ENCODE data around the gene NXPH2.
"Not testable (repeated sequence)": the region's sequence is repeated elsewhere in the genome, so short reads cannot be mapped to it uniquely, and the experiment has no call there.

Gene NXPH2

DNA sequence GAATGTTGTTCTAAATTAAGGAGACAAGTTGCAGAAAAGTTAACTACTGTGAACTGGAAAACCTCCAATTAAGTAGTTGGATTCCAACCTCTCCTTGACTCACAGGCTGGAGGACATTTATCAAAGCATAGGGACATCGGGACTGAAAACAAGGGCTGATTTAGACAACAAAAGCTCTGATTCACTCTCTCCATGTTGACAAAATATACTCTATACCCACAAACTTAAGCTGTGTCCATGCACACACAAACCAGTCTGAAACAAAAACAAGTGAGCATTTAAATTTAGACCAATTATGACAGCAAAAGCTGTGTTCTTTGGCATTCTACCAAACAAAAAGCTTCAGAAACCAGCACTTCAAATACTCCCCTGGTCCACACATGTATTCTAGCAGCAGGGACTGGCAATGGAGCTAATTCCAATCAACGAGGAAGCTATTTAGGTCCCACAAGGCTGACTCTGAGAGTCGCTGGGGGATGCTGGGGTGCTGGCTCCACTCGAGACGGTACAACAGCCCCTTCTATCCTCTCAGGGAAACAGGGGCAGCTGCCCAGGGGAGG lies 71.4 kb downstream of the NXPH2 start:
- no peak for FAIRE-seq

DNA sequence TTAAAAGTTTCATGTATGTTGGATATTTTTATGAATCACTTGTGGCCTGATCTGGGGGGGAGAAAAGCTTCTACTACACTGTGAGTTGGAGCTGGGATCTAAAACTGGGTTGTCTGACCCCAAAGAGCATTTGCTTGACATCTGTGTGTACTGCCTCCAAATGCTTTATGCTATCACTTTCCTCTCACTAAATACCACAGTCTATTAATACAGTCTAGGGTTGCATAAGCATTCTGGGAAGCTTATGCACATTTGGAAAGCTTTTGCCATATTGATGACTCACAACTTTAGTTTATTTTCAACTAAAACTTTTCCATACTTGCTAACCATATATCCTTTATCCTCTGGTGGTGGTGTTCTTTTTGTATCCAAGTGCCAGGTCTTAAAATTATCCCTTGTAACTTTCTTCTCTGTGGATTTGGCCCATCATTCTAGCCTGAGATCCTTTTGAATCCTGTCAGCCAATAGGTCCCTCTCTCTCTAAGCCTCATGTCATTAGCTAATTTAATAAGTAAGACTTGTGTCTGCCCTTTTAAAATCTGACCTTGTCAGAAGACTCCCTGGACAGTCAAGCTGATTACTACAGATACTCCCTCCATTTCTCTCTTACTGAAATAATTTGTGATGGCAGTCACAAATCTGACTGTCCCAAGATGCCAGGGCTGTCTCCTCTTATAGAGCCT lies 72.7 kb downstream of the NXPH2 start:
- FAIRE-seq = no peak

DNA sequence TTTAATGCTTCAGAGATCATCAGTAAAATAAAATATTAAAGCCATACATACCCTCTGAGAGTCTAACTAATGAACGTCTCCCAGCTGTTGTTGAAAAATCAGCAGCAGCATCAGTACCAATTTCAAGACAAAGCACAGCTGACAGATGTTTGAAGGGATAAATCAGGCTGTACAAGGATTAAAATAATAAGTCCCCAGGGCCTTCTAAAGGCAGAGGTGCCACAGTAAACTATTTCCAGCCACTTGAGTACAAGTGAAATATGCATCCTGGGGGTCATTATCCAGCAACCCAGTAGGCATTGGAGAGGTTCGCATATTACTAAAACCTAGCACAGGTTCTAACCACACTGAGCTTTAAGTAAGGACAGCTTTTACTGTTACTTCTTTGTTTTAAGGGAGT lies 76.9 kb downstream of the NXPH2 start:
- no peak for FAIRE-seq

DNA sequence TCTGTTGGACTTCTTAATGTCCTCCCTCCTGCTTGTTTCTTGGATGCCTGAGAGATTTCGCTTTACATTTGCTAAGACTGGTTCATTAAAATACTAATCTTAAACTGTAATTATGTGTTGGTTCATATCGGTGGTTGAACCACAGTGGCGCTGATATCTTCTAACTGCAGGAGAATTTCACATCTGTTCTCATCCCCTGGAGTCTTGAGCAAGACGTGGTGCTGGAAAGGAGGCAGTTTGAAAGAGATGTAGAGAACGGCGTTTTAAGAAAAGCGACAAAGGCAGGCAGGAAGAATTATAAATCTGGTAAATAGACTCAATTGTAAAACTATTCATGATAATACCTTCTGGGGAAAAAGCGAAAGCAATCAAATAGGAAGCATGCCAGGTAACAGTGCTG lies 79.5 kb downstream of the NXPH2 start:
- no peak for FAIRE-seq

DNA sequence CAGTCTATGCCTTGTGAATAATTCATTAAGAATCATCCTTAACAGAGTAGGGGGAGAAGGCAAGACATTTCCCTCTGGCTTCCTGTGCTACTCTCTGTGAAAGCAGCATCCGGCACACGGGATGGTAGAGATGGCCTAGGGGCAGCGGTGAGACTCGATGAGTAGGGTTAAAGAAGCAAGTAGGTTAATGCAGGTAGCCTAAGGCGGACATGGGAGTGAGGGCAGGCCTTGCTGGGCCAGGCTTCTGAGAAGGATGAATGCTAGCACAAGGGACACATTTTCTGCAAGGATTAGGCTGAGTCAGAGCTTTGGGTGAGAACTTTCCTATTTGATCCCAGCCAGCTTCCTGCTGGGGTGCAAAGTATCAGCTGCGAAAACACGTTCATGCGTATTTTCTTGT lies 80.8 kb downstream of the NXPH2 start:
- no peak for FAIRE-seq

DNA sequence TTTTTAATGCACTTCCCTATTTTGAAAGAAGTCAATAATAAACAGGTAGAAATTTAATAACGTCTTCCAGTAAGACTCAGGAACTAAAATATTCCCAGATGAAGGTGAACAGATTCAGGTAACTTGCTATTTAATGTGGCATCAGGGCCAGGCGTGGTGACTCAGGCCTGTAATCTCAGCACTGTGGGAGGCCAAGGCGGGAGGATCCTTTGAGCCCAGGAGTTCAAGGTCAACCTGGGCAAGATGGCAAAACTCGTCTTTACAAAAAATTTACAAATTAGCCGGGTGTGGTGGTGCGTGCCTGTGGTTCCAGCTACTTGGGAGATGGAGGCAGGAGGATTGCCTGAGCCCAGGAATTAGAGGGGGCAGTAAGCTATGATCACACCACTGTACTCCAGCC lies 81.8 kb downstream of the NXPH2 start:
- FAIRE-seq = no peak

DNA sequence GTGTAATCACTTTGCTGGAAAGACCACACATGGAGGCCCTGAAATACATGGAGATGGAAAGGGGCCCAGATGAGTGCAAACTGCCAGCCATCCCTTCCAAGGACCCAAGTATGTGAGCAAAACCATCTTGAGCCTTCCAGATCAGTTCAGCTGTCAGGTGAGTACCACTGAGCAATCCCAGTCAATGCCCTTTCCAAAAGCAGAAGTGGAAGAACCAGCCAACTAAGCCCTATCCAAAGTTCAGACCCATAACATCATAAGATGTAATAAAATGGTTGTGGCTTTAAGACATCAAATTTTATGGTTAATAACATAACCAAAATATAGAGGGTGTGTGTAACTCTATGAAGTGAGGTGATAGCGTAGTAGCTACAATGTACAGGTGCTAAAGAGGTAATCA lies 88.5 kb downstream of the NXPH2 start:
- no peak for FAIRE-seq

DNA sequence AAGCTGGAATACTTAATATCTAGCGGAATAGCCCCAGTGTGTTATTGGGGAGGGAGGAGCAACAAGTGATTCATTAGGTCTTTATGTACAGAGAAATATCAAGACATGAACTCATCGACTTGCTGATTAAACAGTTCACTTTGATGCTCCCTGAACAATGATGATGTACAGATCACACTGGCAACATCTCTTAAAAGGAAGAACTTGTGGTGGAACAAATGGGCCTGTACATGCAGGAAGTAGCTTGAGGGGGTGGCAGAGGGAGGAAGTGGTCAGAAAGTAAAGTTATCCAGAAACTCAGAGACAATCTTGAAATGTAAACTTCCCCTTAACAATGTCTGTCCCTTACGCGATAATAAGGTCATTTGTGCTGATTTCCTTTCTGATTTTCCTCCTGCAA lies 90.5 kb downstream of the NXPH2 start:
- FAIRE-seq = no peak

DNA sequence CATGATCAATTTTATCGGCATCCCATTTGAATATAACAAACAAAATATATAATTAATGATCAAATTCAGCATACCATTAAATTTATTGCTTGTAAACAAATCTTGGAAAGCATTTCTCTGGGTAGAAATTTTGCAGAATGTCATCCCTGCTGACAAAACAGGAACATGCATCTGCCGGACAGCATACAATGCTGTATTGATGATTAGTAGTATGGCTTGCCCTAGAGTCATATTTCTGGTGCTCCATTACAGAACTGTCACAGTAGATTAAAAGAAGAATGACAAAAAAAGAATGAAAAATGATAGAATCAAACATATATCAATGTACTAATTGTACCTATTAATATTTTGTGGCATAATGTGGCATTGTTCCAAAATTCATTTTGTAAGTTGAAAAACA lies 98.0 kb downstream of the NXPH2 start:
- no peak for FAIRE-seq

DNA sequence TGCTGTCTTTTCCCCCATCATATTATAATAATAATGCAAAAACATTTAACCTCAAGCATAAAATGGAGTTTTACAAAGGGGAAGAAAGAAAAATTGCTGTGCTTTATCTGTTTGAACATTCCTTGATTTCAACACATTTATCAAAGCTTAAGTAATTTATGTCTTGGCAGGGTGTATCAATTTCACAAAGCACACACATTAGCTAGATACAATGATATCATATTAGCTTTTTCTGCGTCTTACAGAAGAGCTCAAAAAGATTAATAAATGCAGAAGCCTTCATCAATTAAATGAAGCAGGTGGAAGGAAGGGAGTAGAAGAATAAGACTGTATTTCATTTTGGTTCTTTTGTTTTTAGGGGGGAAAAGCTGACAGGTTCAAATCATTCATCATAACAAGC lies 103.0 kb downstream of the NXPH2 start:
- no peak for FAIRE-seq

DNA sequence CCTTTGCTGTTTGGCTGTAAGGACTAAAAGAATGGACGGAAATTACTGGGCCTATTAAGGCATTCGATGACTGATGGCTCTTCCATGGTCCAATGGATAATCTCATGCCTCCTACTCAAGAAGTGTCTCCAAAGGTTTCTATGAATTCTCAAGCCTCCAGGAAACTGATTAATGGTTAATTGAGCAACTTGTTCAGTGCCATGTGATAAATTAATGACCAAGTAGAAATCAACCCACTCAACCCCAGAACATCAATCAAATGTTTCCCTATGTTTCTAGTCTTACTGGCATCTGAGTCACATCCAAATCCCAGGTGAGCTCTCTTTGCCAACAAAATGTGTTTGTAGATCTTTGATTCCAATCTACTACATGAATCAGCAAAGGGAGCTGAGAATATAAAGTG lies 103.6 kb downstream of the NXPH2 start:
- no peak for FAIRE-seq

DNA sequence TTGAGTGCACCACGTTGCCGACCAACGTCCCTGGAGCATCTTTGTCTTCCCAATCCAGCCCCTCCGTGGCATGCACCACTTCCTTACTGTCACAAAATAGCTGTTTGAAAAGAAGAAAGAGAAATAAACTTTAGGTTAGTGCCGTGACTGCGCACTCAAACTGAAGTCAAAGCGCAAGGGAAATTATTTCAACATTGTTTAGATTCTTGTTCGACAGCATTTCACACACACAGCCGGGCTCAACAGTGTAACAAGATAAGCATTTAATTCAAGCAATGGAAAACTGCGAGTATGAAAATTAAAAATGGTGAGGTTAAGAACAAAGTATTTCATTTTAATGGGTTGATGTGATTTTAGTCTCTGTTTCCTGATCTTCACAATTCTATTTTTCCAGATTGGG lies 108.6 kb downstream of the NXPH2 start:
- no peak for FAIRE-seq

DNA sequence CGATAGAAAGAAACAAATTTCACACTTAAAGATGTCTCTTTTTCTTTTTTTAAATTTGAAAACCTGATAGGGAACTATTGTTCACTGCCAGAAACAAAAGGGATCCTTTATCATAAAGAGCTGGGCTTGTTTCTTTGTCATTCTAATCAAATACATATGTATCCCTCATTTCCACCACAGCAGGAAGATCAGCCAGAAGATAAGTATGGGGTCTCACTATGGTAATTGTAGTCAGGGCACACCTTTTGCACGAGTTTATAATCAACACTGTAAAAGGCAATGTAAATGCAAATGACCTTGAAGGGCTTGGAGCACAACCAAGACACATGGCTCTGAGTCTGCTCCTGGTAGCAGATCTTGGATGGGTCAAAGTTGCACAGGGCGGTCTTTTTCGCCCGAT lies 109.5 kb downstream of the NXPH2 start:
- no peak for FAIRE-seq

DNA sequence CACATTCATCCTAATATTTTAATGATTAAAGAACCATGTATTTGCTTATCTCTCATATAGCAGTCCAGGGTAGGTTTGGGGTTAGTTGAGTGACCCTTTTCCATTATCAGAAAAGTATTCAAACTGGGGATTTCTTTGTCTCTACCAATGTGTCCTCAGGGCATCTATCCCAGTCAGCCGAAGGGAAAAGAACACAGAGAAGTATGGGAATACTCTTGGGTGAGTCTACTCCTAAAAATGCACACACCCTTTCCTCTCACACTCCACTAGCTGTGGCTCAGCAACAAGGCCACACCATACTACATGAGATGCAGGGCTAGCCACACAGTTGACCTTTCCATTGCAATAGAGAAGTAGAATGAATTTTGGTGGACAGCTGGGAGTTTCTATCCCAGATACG lies 114.3 kb downstream of the NXPH2 start:
- no peak for FAIRE-seq

DNA sequence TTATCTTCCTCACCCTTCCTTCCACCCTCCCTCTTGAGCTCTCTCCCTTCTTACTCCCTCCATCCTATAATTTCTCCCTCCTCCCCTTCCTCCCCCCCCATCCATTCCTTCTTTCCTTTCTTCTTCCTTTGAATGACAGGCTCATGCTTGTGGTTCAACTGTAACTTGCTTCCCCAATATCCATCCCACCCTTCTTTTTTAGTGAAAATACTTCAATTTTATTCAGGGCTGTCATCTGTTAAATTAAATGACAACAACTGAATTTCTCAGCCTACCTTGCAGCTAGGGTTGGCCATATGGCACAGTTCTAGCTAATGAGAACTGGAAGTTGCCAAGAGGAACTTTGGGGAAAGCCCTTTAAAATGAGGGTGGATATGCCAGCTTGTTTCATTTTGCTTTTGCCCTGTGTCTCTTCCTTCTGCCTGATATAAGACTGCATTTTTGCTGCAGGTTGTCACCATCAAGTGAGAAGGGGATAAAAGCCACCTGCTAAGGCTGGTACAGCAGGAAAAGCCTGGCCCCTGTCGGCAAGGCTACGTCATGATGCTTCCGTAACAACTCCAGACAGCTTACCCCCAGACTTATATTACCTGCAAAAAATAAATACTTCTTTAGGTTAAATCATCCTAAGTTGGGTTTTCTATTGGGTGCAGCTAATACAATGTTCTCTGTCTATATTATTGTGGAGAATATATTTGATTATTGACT lies 121.8 kb downstream of the NXPH2 start:
- no peak for FAIRE-seq

DNA sequence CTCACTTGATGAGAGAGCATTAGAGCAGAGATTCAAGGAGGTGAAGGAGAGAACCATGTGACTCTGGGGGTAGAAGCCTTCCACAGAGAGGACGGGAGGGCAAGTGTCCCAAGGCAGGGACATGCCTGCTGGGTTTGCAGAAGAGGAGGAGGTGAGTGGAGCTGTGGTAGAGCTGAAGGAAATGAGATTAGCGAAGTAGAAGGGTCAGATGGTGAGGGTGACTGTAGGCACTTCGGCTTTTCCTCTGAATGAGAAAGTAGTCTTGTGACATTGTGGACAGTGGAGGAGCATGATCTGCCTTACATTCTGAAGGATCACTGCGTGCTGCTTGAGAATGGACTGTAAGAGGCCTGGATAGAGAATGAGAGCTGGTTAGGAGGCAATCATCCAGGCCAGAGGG lies 126.0 kb downstream of the NXPH2 start:
- no peak for FAIRE-seq

DNA sequence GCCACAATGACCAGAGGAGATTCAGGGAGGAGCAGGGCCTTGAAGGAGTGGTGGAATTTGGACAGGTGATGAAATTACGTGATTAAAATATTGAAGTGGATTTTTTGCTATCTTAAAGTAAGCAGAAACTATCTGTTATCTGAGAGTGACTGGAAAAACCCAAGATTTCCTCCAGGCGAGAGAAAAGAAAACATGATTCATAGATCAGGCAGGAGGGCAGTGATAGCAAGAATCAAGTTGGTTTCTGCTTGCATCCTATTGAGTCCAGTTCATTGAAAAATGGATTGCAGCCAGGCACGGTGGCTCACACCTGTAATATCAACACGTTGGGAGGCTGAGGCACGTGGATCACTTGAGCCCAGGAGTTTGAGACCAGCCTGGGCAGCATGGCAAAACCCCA lies 127.8 kb downstream of the NXPH2 start:
- FAIRE-seq = no peak

DNA sequence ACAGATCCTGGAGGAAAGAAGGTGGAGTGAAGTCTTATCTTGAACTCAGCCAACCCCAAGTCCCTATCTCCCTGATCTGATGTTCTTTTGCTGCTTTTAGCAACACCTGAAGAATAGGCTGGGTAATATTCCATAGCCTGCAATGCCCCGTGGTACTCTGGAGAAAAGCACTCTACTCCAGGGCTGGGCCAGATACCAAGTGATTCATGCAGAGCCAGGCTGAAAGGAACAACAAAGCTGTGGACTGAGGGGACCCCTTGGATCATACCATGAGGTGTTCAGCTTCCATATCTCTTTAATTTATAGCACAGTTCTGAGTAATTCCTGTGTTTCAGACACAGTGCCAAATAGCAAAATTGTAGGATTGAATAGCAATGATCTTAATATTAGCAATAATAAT lies 130.6 kb downstream of the NXPH2 start:
- no peak for FAIRE-seq

DNA sequence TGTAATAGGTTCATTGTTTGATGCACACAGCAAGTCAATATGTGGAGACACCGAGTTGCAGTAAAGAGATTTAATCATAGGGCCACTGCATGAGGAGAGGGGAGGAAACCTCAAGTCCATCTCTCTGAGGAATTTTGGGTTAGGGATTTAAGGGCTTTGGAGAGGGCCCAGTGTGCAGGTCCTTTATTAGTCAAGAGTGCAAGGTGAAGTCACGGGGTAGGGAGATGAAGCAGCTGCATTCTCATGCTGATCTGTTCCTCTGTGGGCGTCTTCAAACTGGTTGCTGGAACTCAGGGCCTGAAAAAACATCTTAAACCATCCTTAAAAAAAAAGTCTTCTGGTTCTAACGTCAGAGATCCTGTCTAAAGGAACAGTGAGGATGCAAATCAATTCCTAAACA lies 131.6 kb downstream of the NXPH2 start:
- no peak for FAIRE-seq

DNA sequence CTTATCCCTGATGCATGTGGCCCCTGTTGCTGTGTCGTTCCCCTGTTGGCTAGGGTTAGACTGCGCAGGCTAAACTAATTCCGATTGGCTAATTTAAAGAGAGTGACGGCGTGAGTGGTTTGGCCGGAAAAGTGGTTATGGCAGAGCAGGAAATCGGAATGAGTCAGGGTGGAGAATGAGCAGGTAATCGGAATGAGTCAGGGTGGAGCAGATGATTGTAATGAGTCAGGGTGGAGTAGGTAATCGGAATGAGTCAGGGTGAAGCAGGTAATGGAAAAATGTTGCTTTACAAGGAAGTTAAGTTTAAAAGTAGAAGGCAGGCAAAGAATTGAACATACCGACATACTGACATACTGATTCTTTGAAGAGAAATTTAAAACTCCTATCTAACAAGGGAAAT lies 135.4 kb downstream of the NXPH2 start:
- FAIRE-seq = not testable (repeated sequence)

DNA sequence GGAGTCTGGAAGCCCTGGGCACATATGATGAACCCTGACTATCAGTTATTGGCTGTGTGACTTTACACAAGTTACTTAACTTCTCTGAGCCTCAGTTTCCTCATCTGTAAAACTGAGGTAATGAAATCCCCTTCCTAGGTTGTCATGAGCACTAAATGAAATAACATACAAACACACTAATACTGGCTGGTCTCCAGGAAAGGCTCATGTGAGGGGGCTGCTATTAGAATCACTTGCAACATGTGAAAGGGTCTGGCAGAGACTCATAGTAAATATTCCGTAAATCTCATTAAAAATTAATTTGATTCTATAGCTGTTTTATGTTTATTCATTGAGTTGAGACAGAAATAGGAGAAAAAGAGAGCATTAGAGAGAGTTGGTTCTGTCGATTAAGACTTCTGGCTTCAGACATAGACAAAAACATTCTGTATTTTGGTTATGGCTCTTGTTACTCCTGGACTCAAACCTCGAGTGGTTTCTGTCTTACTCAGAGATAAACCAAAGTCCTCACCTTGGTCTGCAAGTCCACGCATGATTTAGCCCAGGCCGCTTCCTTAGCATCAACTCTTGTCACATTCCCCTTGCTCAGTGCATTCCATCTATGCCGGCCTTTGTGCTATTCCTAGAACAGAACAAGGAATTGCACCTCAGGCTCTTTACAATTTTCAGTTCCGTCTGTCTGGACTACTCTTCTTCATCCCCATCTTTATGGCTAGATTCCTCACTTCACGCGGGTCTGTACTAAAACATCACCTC lies 139.1 kb downstream of the NXPH2 start:
- no peak for FAIRE-seq

DNA sequence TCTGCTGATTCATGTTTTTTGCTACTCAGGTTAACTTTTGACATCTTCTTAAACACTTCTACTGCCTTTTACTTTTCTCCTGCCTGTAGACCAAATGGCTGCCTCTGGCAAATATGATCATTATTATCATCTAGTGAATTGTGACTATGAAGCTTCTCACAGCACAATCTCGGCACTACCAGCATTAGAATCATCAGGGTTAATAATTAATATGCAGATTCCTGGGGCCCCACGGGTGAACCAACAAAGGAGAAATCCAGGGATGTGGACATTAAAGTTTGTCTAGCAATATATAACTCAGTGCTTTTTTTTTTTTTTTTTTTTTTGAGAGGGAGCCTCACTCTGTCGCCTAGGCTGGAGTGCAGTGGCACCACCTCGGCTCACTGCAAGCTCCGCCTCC lies 142.5 kb downstream of the NXPH2 start:
- FAIRE-seq = no peak

DNA sequence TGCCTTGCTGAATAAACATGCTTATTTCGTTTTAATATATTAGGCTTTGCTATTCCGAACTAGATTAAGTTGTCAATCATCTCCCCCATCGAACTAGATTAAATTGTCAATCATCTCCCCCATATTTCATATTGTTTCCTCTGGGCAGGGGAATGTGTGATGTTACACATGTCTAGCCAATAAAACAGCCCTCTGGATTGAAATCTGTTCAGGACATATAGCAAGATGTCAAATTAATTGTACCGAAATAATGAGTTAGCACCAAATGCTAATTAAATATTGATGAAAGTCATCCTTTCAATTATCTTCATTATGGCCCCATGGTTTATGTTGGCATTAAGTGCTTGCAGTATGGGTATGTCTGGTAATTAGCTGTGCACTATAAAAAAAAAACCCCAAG lies 143.1 kb downstream of the NXPH2 start:
- FAIRE-seq = no peak

DNA sequence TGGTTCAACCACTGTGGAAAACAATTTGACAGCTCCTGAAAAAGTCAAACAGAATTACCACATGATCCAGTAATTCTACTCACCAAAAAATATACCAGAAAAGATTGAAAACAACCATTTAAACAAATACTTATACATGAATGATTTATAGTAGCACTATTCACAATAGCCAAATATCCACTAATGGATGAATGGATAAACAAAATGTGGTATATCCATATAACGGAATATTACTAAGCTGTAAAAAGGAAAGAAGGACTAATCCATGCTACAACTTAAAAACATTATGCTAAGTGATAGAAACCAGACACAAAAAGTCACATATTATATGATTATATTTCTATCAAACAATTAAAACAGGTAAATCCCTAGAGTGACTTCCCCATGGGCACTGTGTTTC lies 147.1 kb downstream of the NXPH2 start:
- FAIRE-seq = no peak

Data from endometrium (tissue), 2 donors.